T-helper 17 cell (primary cell): Measurements from ENCODE around the gene TSC22D4. TPM values are rescaled to one million over a fixed set of nuclear protein-coding genes. Genes with fewer than 3 reads are reported as not detected.

Experiments used
- ATAC-seq: fragments of 150-1000 bp; cut with Tn5 transposase; 2 replicates; pipeline ENCODE4 v1.10.0; 2021; ENCODE audit warnings: mild to moderate bottlenecking, moderate library complexity
- DNase-seq, 3 donors: peaks; one replicate each; pipeline versions ENCODE4 v3.0.0 to v3.0.0-alpha.2; 2020 to 2021
- H3K9me3 ChIP-seq: one replicate; pipeline ENCODE4 v1.7.0; 2013; ENCODE audit warnings: low read length, mild to moderate bottlenecking; ENCODE audit not compliant: control insufficient read depth, poor library complexity, severe bottlenecking
- H3K27ac Mint-ChIP-seq: one replicate; pipeline ENCODE4 v1.8.0; 2022; ENCODE audit warnings: mild to moderate bottlenecking, moderate library complexity, mixed read lengths
- H3K27me3 Mint-ChIP-seq: one replicate; pipeline ENCODE4 v1.8.0; 2022; ENCODE audit warnings: mixed read lengths
- H3K36me3 Mint-ChIP-seq: one replicate; pipeline ENCODE4 v1.8.0; 2022; ENCODE audit warnings: low read depth, mixed read lengths
- H3K4me1 Mint-ChIP-seq: one replicate; pipeline ENCODE4 v1.8.0; 2022; ENCODE audit warnings: mild to moderate bottlenecking, mixed read lengths
- H3K4me3 Mint-ChIP-seq: one replicate; pipeline ENCODE4 v1.8.0; 2022; ENCODE audit warnings: mild to moderate bottlenecking, moderate library complexity, mixed read lengths
- total RNA-seq, 4 donors: library from RNA in 2 of 4; stranded (reverse) in 2 of 4; gene quantifications; one replicate each; pipeline ENCODE4 v1.2.3 and lab custom pipeline; 2022 to 2026

TSC22D4 gene
- total RNA-seq, 2 donors from 2014 or later: 94.7 to 104 TPM

- no peak for ATAC-seq
- H3K36me3 Mint-ChIP-seq: peaks cover 3% of the 10 kb centered on the region
- no peak for DNase-seq
- peak overlapping the region; percentile 91 for H3K4me3 Mint-ChIP-seq
- no peaks in the 10 kb centered on the region for H3K27me3 Mint-ChIP-seq
- peaks cover 48% of the 10 kb centered on the region for H3K4me1 Mint-ChIP-seq
- peak overlapping the region; percentile 98 for H3K27ac Mint-ChIP-seq
- H3K9me3 ChIP-seq: no peaks in the 10 kb centered on the region
Measured at GRCh38 chr7:100430493-100431285, 48.3 kb downstream of the TSC22D4 start.

DNA sequence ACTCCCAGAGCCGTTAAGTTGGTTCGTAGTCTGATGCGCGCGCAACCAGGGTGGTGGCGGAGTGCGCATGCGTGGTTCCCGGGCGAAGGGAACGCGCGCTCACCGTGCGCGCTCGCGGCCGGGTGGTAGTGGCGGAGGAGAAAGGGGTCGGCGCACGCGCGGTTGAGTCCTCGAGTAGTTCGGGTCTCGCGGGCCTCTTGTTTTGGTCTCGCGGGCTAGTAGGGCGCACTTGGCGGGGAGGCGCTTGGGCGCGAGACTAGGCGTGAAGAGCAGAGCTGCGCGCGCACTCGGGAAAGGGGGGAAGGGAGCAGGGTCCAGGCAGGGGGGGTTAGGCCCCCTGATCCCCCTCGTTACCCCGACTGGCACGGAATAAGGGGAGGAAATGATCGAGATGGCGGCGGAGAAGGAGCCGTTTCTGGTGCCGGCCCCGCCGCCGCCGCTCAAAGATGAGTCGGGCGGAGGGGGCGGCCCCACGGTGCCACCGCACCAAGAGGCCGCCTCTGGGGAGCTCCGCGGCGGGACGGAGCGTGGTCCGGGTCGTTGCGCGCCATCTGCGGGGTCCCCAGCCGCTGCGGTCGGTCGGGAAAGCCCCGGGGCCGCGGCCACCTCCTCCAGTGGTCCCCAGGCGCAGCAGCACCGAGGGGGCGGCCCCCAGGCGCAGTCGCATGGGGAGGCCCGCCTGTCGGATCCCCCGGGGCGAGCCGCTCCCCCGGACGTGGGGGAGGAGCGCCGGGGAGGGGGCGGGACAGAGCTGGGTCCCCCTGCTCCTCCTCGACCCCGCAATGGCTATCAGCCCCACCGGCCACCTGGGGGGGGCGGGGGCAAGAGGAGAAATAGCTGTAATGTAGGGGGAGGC lies 49.1 kb downstream of the TSC22D4 start, which contains the start of gene MEPCE:
Gene MEPCE, plus strand, starts transcription at position 195 of the 856 bp plus-strand sequence. Its CDS starts 188 bp downstream, at position 383.
- Mint-ChIP-seq H3K27ac (peak within 1 kb of the TSS; percentile 98), H3K36me3 (peaks cover 3% of the 10 kb centered on the region), H3K4me3 (peak within 1 kb of the TSS; percentile 91), H3K4me1 (peaks cover 44% of the 10 kb centered on the region), H3K27me3 (no peaks in the 10 kb centered on the region)
- peak; percentile 91 to 95 (median 94) for DNase-seq
- H3K9me3 ChIP-seq: no peaks in the 10 kb centered on the region
- peak; percentile 45 for ATAC-seq

- Mint-ChIP-seq H3K27ac (peak overlapping the region; percentile 98), H3K4me3 (peak overlapping the region; percentile 91), H3K4me1 (peaks cover 38% of the 10 kb centered on the region), H3K36me3 (peaks cover 3% of the 10 kb centered on the region), H3K27me3 (no peaks in the 10 kb centered on the region)
- H3K9me3 ChIP-seq: no peaks in the 10 kb centered on the region
- DNase-seq (peak; percentile 100), ATAC-seq (peak; percentile 68)
Measured at GRCh38 chr7:100428967-100429636, 49.9 kb downstream of the TSC22D4 start.

DNA sequence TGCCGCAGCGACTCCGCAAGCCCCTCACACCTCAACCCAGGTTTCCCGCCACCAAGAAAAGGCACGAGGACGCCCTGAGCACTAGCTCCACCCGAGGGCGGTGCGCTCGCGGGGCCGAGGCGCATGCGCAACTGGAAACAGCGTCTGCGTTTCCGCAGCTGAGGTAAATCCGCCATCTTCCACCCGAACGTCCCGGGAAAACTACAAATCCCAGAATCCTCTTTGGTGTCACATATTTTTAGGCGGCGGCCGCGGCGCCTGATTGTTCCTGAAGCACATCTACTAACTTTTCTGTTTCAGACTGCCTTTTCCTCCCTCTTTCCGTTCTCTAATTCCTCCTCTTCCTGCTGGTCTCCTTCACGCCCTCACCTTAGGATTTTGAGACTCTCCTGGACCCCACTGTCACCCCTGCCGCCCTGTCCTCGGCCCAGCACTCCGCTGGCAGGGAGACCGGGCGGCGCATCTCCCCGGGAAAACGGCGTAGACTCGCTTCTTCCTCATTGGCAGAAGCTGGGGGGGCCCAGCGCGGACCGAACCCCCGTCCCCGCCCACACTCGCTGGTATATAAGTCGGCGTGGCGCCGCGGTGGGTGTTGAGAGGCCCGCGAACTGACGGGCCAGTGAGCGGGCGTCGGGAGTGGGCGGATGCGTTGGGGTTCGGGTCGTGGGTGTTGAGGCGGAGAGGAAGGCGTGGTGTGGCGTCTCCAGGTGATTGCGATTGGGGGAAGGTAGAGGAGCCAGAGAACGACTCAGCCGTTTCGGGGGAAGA lies 50.6 kb downstream of the TSC22D4 start, which contains the start of gene ZCWPW1:
Gene ZCWPW1, minus strand, starts transcription at position 505 of the 768 bp plus-strand sequence. CDS start 8,054 bp downstream, outside the sequence.
- peak; percentile 64 for ATAC-seq
- Mint-ChIP-seq H3K36me3 (no peaks in the 10 kb centered on the region), H3K27me3 (no peaks in the 10 kb centered on the region), H3K4me3 (peak within 1 kb of the TSS; percentile 91), H3K4me1 (peaks cover 33% of the 10 kb centered on the region), H3K27ac (peak within 1 kb of the TSS; percentile 98)
- no peaks in the 10 kb centered on the region for H3K9me3 ChIP-seq
- peak; percentile 90 to 96 (median 94) for DNase-seq

GRCh38 chr7:100427762-100428198 lies 51.2 kb downstream of the TSC22D4 start:
- peaks cover 30% of the 10 kb centered on the region for H3K4me1 Mint-ChIP-seq
- DNase-seq (no peak), ATAC-seq (no peak)
- H3K27me3 Mint-ChIP-seq: no peaks in the 10 kb centered on the region
- no peaks in the 10 kb centered on the region for H3K9me3 ChIP-seq
- no peaks in the 10 kb centered on the region for H3K36me3 Mint-ChIP-seq
- peak overlapping the region; percentile 98 for H3K27ac Mint-ChIP-seq
- H3K4me3 Mint-ChIP-seq: peak overlapping the region; percentile 91

DNA sequence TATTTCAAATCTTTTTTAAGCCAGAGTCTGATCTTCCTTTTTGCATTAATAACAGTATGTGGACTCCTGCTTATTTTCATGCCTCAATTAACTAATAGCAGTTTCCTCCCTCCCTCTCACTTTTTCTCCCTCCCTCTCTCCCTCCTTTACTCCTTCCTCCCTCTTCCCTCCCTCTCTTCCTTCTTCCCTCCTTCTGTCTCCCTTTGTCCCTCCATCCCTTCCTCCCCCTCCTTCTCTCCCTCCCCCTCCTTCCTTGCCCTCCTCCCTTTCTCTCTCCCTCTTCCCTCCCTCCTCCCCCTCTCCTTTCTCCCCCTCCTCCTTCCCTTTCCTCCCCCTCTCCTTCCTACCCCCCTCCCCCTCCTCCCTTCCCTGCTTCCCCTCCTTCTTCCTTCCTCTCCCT lies 52.5 kb downstream of the TSC22D4 start:
- H3K36me3 Mint-ChIP-seq: no peaks in the 10 kb centered on the region

GRCh38 chr7:100425347-100425746 lies 53.7 kb downstream of the TSC22D4 start:
- no peak for ATAC-seq
- DNase-seq: no peak
- Mint-ChIP-seq H3K4me3 (no peak overlapping the region), H3K36me3 (no peaks in the 10 kb centered on the region), H3K4me1 (peaks cover 14% of the 10 kb centered on the region), H3K27me3 (no peaks in the 10 kb centered on the region), H3K27ac (no peak overlapping the region)
- no peaks in the 10 kb centered on the region for H3K9me3 ChIP-seq

More for the DNA sequence above, 52.5 kb downstream of the TSC22D4 start:
- ATAC-seq (no peak), DNase-seq (no peak)
- H3K4me1 Mint-ChIP-seq: peaks cover 20% of the 10 kb centered on the region
- no peak overlapping the region for H3K4me3 Mint-ChIP-seq
- H3K9me3 ChIP-seq: no peaks in the 10 kb centered on the region
- H3K27me3 Mint-ChIP-seq: no peaks in the 10 kb centered on the region
- peak overlapping the region; percentile 65 for H3K27ac Mint-ChIP-seq

GRCh38 chr7:100423315-100423714 lies 55.7 kb downstream of the TSC22D4 start:
- H3K27ac Mint-ChIP-seq: no peak overlapping the region
- H3K4me1 Mint-ChIP-seq: peaks cover 3% of the 10 kb centered on the region
- no peaks in the 10 kb centered on the region for H3K27me3 Mint-ChIP-seq
- no peak for ATAC-seq
- no peaks in the 10 kb centered on the region for H3K9me3 ChIP-seq
- H3K36me3 Mint-ChIP-seq: no peaks in the 10 kb centered on the region
- DNase-seq: no peak
- no peak overlapping the region for H3K4me3 Mint-ChIP-seq

DNA sequence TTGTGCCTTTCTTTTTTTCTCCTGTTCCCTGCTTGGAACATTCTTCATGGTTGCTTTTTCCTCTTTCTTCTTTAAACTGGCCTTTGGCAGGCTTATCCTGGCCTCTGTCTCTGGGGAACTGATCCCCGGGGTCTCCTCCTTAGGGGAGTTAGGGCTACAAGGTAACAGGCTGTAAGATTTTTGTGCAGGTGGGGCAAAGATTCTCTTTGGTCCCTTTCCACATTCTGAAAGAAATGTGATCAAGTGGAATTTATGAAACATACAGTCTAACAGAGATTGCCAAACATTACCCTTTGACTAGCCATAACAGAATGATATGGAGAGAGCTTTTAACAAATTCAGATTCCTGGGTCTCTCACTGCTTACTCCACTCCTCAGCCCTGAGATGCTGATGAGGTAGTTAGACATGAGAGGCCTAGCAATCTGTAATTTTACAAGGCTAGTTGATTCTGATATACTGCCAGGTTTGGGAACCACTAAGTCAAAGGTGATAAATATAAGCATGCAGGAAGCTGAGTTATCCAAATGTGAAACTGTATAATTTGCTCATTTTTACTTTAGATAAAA lies 59.3 kb downstream of the TSC22D4 start:
- Mint-ChIP-seq H3K27me3 (peaks cover 7% of the 10 kb centered on the region), H3K36me3 (peaks cover 6% of the 10 kb centered on the region), H3K4me3 (no peak overlapping the region), H3K4me1 (no peaks in the 10 kb centered on the region), H3K27ac (no peak overlapping the region)
- H3K9me3 ChIP-seq: no peaks in the 10 kb centered on the region
- DNase-seq (no peak), ATAC-seq (no peak)

- H3K4me1 Mint-ChIP-seq: no peaks in the 10 kb centered on the region
- no peak for DNase-seq
- ATAC-seq: no peak
- no peak overlapping the region for H3K4me3 Mint-ChIP-seq
- H3K27me3 Mint-ChIP-seq: peaks cover 7% of the 10 kb centered on the region
- peaks cover 6% of the 10 kb centered on the region for H3K36me3 Mint-ChIP-seq
- no peaks in the 10 kb centered on the region for H3K9me3 ChIP-seq
- H3K27ac Mint-ChIP-seq: no peak overlapping the region
Measured at GRCh38 chr7:100418930-100419659, 59.9 kb downstream of the TSC22D4 start.
